ENCODE results near the gene ATP2A1.

The ATP2A1 gene

GRCh38 chr16:28876973-28877654, 1.2 kb upstream of the ATP2A1 start:
- Histone ChIP-seq H3K79me2 (ENCODE audit: insufficient read depth, low read length) (peaks cover 14% of the 10 kb centered on the region), H4K20me1 (ENCODE audit: insufficient read depth, low read length, poor library complexity, severe bottlenecking) (peaks cover 8% of the 10 kb centered on the region), H3K27me3 (ENCODE audit: insufficient read depth, low read length, poor library complexity, severe bottlenecking) (no peaks in the 10 kb centered on the region), H3K4me1 (ENCODE audit: insufficient read depth, low read length, poor library complexity, severe bottlenecking) (peaks cover 14% of the 10 kb centered on the region), H3K4me2 (ENCODE audit: low read depth, low read length, poor library complexity, severe bottlenecking) (no peak overlapping the region), H2AFZ (ENCODE audit: low read length) (no peak overlapping the region), H3K4me3 (ENCODE audit: low read length, poor library complexity, severe bottlenecking) (no peak overlapping the region), H3F3A (ENCODE audit: low read depth) (no peaks in the 10 kb centered on the region; the same call in 1 of the 2 replicates), H3K9ac (ENCODE audit: low read depth, low read length, poor library complexity, severe bottlenecking) (no peak overlapping the region), H3K36me3 (ENCODE audit: insufficient read depth, low read length) (peaks cover 3% of the 10 kb centered on the region; the same call in 1 of the 2 replicates), H3K9me3 (ENCODE audit: insufficient read depth, low read depth, low read length) (no peaks in the 10 kb centered on the region), H3K9me2 (replicated peaks; ENCODE audit: low read depth, low read length) (no peaks in the 10 kb centered on the region)
- TF ChIP-seq EZH2phosphoT487 (IDR thresholded peaks at IDR 0.05; ENCODE audit: borderline replicate concordance), result no peak

- Histone ChIP-seq H3K4me2 (ENCODE audit: low read depth, low read length, poor library complexity, severe bottlenecking) (no peak overlapping the region), H2AFZ (ENCODE audit: low read length) (no peak overlapping the region), H3K9me2 (replicated peaks; ENCODE audit: low read depth, low read length) (no peaks in the 10 kb centered on the region), H4K20me1 (ENCODE audit: insufficient read depth, low read length, poor library complexity, severe bottlenecking) (peaks cover 8% of the 10 kb centered on the region), H3K9ac (ENCODE audit: low read depth, low read length, poor library complexity, severe bottlenecking) (no peak overlapping the region), H3F3A (ENCODE audit: low read depth) (no peaks in the 10 kb centered on the region; the same call in 1 of the 2 replicates), H3K4me1 (ENCODE audit: insufficient read depth, low read length, poor library complexity, severe bottlenecking) (peaks cover 14% of the 10 kb centered on the region), H3K27me3 (ENCODE audit: insufficient read depth, low read length, poor library complexity, severe bottlenecking) (no peaks in the 10 kb centered on the region), H3K9me3 (ENCODE audit: insufficient read depth, low read depth, low read length) (no peaks in the 10 kb centered on the region), H3K79me2 (ENCODE audit: insufficient read depth, low read length) (peaks cover 14% of the 10 kb centered on the region), H3K36me3 (ENCODE audit: insufficient read depth, low read length) (peaks cover 3% of the 10 kb centered on the region; the same call in 1 of the 2 replicates), H3K4me3 (ENCODE audit: low read length, poor library complexity, severe bottlenecking) (no peak overlapping the region)
- no peak for TF ChIP-seq EZH2phosphoT487 (IDR thresholded peaks at IDR 0.05; ENCODE audit: borderline replicate concordance)
- no peak for TF ChIP-seq CTCF (conservative IDR thresholded peaks at IDR 0.05; ENCODE audit: low read length)
These were observed 660 bp upstream of the ATP2A1 start for GRCh38 chr16:28877655-28878000.

- H2AFZ ChIP-seq (ENCODE audit: low read length), result peak overlapping the region; percentile 86
- H3K4me2 ChIP-seq (ENCODE audit: low read depth, low read length, poor library complexity, severe bottlenecking), result peak overlapping the region; percentile 96
- no peaks in the 10 kb centered on the region for H3K9me3 ChIP-seq (ENCODE audit: insufficient read depth, low read depth, low read length)
- H3K27me3 ChIP-seq (ENCODE audit: insufficient read depth, low read length, poor library complexity, severe bottlenecking), result no peaks in the 10 kb centered on the region
- peaks cover 14% of the 10 kb centered on the region for H3K4me1 ChIP-seq (ENCODE audit: insufficient read depth, low read length, poor library complexity, severe bottlenecking)
- TF ChIP-seq CTCF (conservative IDR thresholded peaks at IDR 0.05; ENCODE audit: low read length), result no peak
- TF ChIP-seq EZH2phosphoT487 (IDR thresholded peaks at IDR 0.05; ENCODE audit: borderline replicate concordance), result no peak
- H3K36me3 ChIP-seq (ENCODE audit: insufficient read depth, low read length), result peaks cover 1% of the 10 kb centered on the region; the same call in 1 of the 2 replicates
- peaks cover 14% of the 10 kb centered on the region for H3K79me2 ChIP-seq (ENCODE audit: insufficient read depth, low read length)
- H3K9me2 ChIP-seq (replicated peaks; ENCODE audit: low read depth, low read length), result no peaks in the 10 kb centered on the region
- H4K20me1 ChIP-seq (ENCODE audit: insufficient read depth, low read length, poor library complexity, severe bottlenecking), result no peaks in the 10 kb centered on the region
- peak overlapping the region; percentile 86 for H3K4me3 ChIP-seq (ENCODE audit: low read length, poor library complexity, severe bottlenecking)
- H3F3A ChIP-seq (ENCODE audit: low read depth), result no peaks in the 10 kb centered on the region; the same call in 1 of the 2 replicates
- peak overlapping the region; percentile 90 for H3K9ac ChIP-seq (ENCODE audit: low read depth, low read length, poor library complexity, severe bottlenecking)
These were observed 1.1 kb downstream of the ATP2A1 start for GRCh38 chr16:28879261-28879840.

All from Loucy (cell line).